Testis (tissue), 2 donors: Measurements from ENCODE around the gene PTGR2.

Experiments
- POLR2A ChIP-seq: fragments of 450-650 bp; IDR thresholded peaks from one replicate; pipeline ENCODE4 v1.6.1; 2017; ENCODE audit warnings: antibody characterized with exemption, mild to moderate bottlenecking, moderate library complexity
- TF ChIP-seq, protein P1 (sequence below), 3 experiments: fragments of 450-650 bp in 2 of 3; fragments of 200-600 bp in 1 of 3; sonication (generic) in 1 of 3; IDR thresholded peaks; one replicate each; pipeline ENCODE4 v1.5.1; 2016 to 2019; ENCODE audit warnings: antibody characterized with exemption in 3 of 3, mild to moderate bottlenecking in 2 of 3, moderate library complexity in 1 of 3

DNA sequence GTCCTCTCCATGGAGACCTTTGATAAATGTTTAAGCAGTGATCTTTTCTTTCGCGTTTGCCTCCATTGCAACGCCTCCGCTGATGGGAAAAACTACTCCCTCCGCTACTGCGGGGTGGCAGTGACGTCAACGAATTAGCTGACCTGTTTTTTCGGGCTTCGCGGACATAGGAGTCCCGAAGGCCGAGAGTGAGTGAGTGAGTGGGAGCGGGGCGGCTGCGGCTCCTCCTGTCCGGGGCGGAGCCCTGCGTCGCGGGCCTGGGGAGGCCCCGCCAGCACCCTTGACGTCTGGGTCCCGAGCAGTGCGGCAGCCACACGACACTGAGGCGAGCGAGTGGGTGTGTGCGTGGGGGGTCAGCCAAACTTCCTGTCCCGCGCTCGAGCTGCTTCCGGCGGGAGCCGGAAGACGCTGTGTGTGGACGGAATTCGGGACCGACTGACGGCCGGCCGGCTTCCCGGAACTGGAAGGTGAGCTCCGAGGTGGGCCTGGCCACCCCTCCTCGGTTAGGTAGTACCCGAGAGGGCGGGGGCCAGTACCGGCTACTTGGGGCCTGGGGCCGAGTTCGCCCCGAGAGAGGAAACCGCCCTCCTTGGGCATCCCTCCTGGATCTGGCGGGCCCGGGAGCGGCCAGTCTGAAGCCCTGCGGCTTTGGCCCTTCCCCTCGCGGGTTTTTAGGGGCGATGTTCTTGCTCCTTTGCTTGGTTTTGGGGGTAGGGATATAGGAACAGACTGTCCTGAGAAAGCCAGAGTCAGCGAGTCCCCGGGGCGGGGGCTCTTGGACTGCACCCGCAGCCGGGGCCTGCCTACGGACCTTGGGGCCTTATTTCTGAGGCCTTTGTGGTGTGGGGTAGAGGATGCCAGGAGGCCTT, 35.1 kb downstream of the PTGR2 start, which contains the start of gene ZNF410:
- TF ChIP-seq POLR2A: peak; percentile 66
- TF ChIP-seq, protein P1, sequence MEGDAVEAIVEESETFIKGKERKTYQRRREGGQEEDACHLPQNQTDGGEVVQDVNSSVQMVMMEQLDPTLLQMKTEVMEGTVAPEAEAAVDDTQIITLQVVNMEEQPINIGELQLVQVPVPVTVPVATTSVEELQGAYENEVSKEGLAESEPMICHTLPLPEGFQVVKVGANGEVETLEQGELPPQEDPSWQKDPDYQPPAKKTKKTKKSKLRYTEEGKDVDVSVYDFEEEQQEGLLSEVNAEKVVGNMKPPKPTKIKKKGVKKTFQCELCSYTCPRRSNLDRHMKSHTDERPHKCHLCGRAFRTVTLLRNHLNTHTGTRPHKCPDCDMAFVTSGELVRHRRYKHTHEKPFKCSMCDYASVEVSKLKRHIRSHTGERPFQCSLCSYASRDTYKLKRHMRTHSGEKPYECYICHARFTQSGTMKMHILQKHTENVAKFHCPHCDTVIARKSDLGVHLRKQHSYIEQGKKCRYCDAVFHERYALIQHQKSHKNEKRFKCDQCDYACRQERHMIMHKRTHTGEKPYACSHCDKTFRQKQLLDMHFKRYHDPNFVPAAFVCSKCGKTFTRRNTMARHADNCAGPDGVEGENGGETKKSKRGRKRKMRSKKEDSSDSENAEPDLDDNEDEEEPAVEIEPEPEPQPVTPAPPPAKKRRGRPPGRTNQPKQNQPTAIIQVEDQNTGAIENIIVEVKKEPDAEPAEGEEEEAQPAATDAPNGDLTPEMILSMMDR (IDR thresholded peaks at IDR 0.05): no peak
